Activated naive CD8-positive, alpha-beta T cell treated with anti-CD3 and anti-CD28 coated beads, Interleukin-2, amount 50 U/mL, for 24 hours (primary cell): Measurements from ENCODE around the gene USP6.
"Not testable (repeated sequence)": the region's sequence is repeated elsewhere in the genome, so short reads cannot be mapped to it uniquely, and the experiment has no call there.

Experiments
- ATAC-seq: fragments of 150-1000 bp; cut with Tn5 transposase; one replicate; pipeline ENCODE4 v1.10.0; 2021
- DNase-seq: peaks from one replicate; pipeline ENCODE4 v3.0.0; 2021
- H3K27ac Mint-ChIP-seq: one replicate; pipeline ENCODE4 v1.8.0; 2021; ENCODE audit warnings: mild to moderate bottlenecking, mixed read lengths
- H3K27me3 Mint-ChIP-seq: one replicate; pipeline ENCODE4 v1.8.0; 2021; ENCODE audit warnings: mixed read lengths
- H3K36me3 Mint-ChIP-seq: one replicate; pipeline ENCODE4 v1.8.0; 2021; ENCODE audit warnings: low read depth, mixed read lengths
- H3K4me1 Mint-ChIP-seq: one replicate; pipeline ENCODE4 v1.8.0; 2021; ENCODE audit warnings: mixed read lengths
- H3K4me3 Mint-ChIP-seq: one replicate; pipeline ENCODE4 v1.8.0; 2021; ENCODE audit warnings: mild to moderate bottlenecking, moderate library complexity, mixed read lengths
- H3K9me3 Mint-ChIP-seq: one replicate; pipeline ENCODE4 v1.8.0; 2021; ENCODE audit warnings: mixed read lengths

Gene USP6

GRCh38 chr17:5217562-5217961 is 101.7 kb downstream of the USP6 start:
- not testable (repeated sequence) for DNase-seq, H3K27ac Mint-ChIP-seq, H3K27me3 Mint-ChIP-seq, H3K9me3 Mint-ChIP-seq, ATAC-seq, H3K4me3 Mint-ChIP-seq, H3K36me3 Mint-ChIP-seq
- H3K4me1 Mint-ChIP-seq, result peaks cover 11% of the 10 kb centered on the region

GRCh38 chr17:5219536-5219935 is 103.7 kb downstream of the USP6 start:
- Mint-ChIP-seq H3K4me1 (peaks cover 17% of the 10 kb centered on the region), H3K27me3 (no peaks in the 10 kb centered on the region), H3K9me3 (no peaks in the 10 kb centered on the region), H3K4me3 (no peak overlapping the region), H3K36me3 (peaks cover 4% of the 10 kb centered on the region), H3K27ac (no peak overlapping the region)
- DNase-seq, result no peak
- ATAC-seq, result no peak

DNA sequence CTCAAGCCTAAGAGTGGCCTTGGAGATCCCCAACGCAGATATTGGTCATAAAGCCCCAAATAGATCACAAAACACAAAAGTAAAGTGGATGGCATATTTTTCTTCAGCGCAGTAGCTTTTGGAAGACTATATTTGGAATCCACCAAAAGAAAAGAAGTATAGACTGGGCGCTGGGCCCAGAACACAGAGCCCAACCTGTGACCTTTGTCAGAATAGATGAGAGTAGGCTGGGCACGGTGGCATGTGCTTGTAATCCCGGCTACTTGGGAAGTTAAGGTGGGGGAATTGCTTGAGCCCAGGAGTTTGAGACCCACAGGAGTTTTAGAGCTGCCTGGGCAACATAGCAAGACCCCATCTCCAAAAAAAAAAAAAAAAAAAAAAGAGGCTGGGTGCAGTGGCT is 104.2 kb downstream of the USP6 start:
- H3K4me1 Mint-ChIP-seq, result peaks cover 19% of the 10 kb centered on the region
- H3K9me3 Mint-ChIP-seq, result no peaks in the 10 kb centered on the region
- H3K36me3 Mint-ChIP-seq, result peaks cover under 1% of the 10 kb centered on the region
- no peak overlapping the region for H3K4me3 Mint-ChIP-seq
- DNase-seq (no peak), ATAC-seq (no peak)
- no peak overlapping the region for H3K27ac Mint-ChIP-seq
- no peaks in the 10 kb centered on the region for H3K27me3 Mint-ChIP-seq

GRCh38 chr17:5221912-5222311 is 106.1 kb downstream of the USP6 start:
- not testable (repeated sequence) for DNase-seq, H3K27me3 Mint-ChIP-seq, ATAC-seq, H3K4me3 Mint-ChIP-seq, H3K27ac Mint-ChIP-seq, H3K9me3 Mint-ChIP-seq, H3K36me3 Mint-ChIP-seq
- peaks cover 33% of the 10 kb centered on the region for H3K4me1 Mint-ChIP-seq
